GM12873 (cell line): ENCODE data around the gene TRMU.

Experiments
- TF ChIP-seq, protein P1 (sequence below): IDR thresholded peaks from 2 replicates; pipeline ENCODE4 v1.5.1; 2012; ENCODE audit warnings: low read depth, mild to moderate bottlenecking, moderate library complexity, low read length, control low read depth; ENCODE audit not compliant: insufficient read depth; ENCODE audit errors: missing control alignments

The TRMU gene

DNA sequence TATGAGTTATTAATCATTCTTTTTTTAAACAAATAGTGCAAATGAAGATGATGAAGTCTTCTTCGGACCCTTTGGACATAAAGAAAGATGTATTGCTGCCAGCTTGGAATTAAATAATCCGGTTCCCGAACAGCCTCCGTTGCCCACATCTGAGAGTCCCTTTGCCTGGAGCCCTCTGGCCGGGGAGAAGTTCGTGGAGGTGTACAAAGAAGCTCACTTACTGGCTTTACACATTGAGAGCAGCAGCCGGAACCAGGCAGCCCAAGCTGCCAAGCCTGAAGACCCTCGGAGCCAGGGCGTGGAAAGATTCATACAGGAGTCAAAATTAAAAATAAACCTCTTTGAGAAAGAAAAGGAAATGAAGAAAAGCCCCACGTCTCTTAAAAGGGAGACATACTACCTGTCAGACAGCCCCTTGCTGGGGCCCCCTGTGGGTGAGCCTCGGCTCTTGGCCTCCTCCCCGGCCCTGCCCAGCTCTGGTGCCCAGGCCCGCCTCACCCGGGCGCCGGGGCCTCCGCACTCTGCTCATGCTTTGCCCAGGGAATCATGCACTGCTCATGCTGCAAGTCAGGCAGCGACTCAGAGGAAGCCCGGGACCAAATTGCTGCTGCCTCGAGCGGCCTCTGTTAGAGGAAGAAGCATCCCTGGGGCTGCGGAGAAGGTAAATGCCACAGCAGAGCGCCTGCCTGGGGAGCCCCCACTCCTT is 27.1 kb upstream of the TRMU start:
- TF ChIP-seq, protein P1, sequence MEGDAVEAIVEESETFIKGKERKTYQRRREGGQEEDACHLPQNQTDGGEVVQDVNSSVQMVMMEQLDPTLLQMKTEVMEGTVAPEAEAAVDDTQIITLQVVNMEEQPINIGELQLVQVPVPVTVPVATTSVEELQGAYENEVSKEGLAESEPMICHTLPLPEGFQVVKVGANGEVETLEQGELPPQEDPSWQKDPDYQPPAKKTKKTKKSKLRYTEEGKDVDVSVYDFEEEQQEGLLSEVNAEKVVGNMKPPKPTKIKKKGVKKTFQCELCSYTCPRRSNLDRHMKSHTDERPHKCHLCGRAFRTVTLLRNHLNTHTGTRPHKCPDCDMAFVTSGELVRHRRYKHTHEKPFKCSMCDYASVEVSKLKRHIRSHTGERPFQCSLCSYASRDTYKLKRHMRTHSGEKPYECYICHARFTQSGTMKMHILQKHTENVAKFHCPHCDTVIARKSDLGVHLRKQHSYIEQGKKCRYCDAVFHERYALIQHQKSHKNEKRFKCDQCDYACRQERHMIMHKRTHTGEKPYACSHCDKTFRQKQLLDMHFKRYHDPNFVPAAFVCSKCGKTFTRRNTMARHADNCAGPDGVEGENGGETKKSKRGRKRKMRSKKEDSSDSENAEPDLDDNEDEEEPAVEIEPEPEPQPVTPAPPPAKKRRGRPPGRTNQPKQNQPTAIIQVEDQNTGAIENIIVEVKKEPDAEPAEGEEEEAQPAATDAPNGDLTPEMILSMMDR = no peak

DNA sequence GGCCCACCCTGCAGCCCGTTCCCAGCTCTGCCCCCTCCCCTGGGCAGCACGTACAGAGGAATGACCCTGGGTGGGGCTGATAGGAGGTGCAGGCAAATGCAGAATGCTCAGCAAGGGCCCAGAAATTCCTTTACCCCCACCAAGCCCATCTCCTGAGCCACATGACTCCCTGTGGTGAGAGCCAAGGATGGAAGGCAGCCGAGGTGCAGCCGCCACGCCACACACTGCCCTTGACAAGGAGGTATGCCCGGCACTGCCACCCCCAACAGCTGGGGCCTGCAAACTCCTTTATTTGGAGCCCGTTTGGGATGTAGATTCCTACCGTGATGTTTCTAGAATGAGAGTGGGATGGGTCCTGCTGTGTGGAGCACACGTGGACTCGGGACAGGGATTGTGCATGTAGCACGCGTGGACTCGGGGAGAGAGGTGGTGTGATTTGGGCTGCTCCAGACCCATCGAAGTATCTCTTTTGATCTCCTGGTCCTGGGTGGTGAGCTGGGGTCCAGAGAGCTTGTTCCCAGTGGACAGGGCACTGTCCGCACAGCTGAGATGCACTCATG is 25.9 kb upstream of the TRMU start:
- TF ChIP-seq, protein P1 = no peak

DNA sequence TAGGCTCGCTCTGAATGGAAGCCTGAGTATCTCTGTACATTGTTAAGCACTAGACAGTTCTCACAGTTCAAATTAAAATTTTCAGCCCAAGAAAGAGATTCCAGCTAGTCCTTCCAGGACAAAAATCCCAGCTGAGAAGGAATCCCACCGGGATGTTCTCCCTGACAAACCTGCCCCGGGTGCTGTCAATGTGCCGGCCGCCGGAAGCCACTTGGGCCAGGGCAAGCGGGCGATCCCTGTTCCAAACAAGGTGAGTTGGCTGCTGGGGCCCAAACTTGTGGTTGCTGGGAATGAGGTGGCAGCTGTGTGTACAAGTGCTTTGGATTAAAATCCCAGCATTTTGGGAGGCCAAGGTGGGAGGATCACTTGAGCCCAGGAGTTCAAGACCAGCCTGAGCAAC is 23.5 kb upstream of the TRMU start:
- TF ChIP-seq, protein P1 = no peak

DNA sequence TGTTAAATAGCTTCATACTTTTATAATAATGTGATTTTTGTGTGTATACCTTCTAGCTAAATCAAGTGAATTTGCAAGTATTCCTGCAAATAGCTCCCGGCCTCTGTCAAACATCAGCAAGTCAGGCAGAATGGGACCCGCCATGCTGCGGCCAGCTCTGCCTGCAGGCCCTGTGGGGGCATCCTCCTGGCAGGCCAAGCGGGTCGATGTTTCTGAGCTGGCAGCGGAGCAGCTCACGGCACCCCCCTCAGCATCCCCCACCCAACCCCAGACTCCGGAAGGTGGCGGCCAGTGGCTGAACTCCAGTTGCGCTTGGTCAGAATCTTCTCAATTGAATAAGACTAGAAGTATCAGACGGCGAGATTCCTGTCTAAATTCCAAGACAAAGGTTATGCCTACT is 19.5 kb upstream of the TRMU start:
- TF ChIP-seq, protein P1 = no peak

DNA sequence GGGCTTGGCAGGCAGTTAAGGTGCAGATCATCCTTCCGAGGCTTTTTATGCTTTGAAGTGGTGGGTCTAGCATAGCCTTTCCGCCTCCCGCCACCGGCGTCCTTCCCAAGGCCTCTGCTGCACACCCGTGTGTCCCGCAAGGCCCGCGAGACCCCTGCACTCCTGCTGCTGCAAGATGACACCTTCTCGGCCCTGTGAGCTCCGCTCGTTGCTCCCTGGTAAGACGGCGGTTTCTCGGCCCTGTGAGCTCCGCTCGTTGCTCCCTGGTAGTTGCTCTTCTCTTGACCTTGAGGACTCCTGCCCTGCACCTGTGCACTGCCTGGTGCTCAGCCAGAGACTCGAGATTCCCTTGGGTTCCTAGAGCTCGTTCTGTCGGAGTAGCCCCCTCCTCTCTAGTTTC is 17.9 kb upstream of the TRMU start:
- TF ChIP-seq, protein P1 = no peak

DNA sequence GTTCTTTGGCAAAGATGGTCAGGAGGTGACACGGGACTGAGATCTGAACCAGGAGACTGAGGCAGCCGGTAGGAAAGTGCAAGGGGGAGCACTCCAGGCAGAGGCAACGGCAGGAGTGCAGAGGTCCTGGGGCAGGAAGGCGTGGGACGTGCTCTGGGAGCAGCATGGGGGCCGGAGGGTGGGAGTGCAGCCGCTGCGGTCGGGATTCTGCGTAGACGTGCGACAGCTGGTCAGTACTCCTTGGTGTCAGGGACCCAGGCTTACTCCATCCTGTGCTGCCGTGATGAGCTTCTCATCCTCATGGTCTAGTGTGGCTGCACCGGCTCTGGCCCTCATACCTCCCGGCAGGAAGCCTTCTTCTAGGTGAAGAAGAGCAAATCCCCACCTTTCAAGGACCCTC is 16.9 kb upstream of the TRMU start:
- TF ChIP-seq, protein P1 = no peak

DNA sequence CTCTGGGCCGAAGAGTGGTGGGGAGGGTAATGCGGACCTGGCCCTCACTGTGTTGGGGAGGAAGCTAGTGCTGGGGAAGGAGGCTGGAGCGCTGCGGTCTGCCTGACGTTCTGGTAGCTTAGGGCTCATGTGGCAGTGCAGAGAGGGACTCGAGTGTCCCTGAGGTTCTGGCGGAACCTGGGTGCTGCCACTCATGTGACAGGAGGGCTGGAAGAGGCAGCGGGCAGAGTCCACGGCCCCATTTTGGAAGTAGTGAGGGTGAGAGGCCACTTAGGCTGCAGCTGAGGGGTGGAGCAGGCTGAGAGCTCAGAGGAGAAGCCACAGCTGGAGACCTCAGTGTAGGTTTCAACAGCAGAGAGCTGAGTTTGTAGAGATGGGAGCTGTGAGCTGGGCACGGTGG is 16.2 kb upstream of the TRMU start:
- TF ChIP-seq, protein P1 = no peak
